Tibial nerve (tissue), 4 donors: ENCODE measurements around the gene STYXL1. TPM values are rescaled to one million over a fixed set of nuclear protein-coding genes. Genes with fewer than 3 reads are reported as not detected.

Source experiments
- DNase-seq, 2 donors: peaks; one replicate each; pipeline ENCODE4 v3.0.0-alpha.2; 2019; ENCODE audit warnings: low spot score in 2 of 2
- H3K27ac ChIP-seq, 4 donors: fragments of 200-600 bp; sonication (generic) in 3 of 4; one replicate each; pipeline ENCODE4 v1.5.1; 2017 to 2019; ENCODE audit warnings: mild to moderate bottlenecking in 1 of 4
- H3K27me3 ChIP-seq, 2 donors: fragments of 200-600 bp; sonication (generic) in 1 of 2; one replicate each; pipeline versions ENCODE4 v1.5.1 to v1.6.0; 2017 to 2019
- H3K36me3 ChIP-seq, 3 donors: fragments of 200-600 bp; sonication (generic); one replicate each; pipeline ENCODE4 v1.5.1; 2018 to 2019
- H3K4me1 ChIP-seq, 4 donors: fragments of 200-600 bp; sonication (generic) in 3 of 4; one replicate each; pipeline ENCODE4 v1.5.1; 2017 to 2019
- H3K4me3 ChIP-seq, 4 donors: fragments of 200-600 bp; sonication (generic) in 3 of 4; one replicate each; pipeline ENCODE4 v1.5.1; 2017 to 2019; ENCODE audit warnings: mild to moderate bottlenecking in 1 of 4, moderate library complexity in 1 of 4
- H3K9me3 ChIP-seq, 4 donors: fragments of 200-600 bp; sonication (generic) in 3 of 4; one replicate each; pipeline ENCODE4 v1.5.1; 2017 to 2019
- CTCF ChIP-seq, 5 experiments: fragments of 200-600 bp in 3 of 5; fragments of 450-650 bp in 2 of 5; sonication (generic) in 3 of 5; IDR thresholded peaks; one replicate each; pipeline ENCODE4 v1.5.1; 2016 to 2019; ENCODE audit warnings: antibody characterized with exemption in 5 of 5, mild to moderate bottlenecking in 3 of 5, moderate library complexity in 2 of 5
- EP300 ChIP-seq, 2 donors: sonication (generic); formaldehyde crosslinking; IDR thresholded peaks; one replicate each; pipeline ENCODE4 v1.6.1; 2017; ENCODE audit warnings: antibody characterized with exemption in 2 of 2, mild to moderate bottlenecking in 1 of 2
- POLR2A ChIP-seq, 2 donors: fragments of 450-650 bp; IDR thresholded peaks; one replicate each; pipeline ENCODE4 v1.6.1; 2017; ENCODE audit warnings: antibody characterized with exemption in 2 of 2, mild to moderate bottlenecking in 2 of 2, moderate library complexity in 2 of 2
- WGBS, 2 donors: methylation state at CpG; one replicate each; pipeline ENCODE4 v1.1.5; 2018; 5-methylcytosine and 5-hydroxymethylcytosine counted together
- total RNA-seq, 4 donors: library from RNA; depleted of rRNA; stranded (reverse); fragments of >200 nt; gene quantifications; one replicate each; pipeline ENCODE4 v1.1.0, GENCODE V29; 2016

Gene STYXL1
- total RNA-seq, 4 donors from 2014 or later: 9.9 to 45.7 (median 29.0) TPM

DNA sequence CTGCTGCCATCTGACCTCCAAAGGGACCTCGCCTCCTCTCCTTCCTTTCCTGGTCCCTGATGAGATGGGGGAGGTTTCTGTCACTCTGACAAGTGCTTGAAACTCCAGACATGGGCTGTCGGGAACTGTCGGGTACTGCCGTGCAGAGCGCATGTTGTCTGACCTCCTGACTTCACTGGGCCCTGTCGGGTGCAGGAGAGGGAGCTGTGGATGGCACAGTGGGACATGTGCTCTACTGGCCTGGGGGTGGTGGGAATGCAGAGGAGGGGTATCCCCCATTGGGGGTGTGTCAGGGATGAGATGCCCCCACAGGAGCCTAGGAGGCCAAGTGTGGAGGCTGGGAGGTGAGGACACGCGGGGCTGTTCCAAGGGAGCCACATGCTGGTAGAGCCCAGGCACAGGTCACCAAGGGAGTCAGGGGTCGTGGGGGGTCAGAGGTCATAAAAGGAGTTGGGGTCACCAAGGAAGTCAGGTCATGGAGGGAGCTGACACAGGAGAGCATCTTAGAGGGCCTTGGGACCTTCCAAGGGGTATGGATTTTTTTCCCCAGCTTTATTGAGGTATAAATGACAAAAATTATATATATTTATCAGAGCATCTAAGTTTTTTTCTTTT lies 84.3 kb downstream of the STYXL1 start:
- Histone ChIP-seq H3K27me3 (no peaks in the 10 kb centered on the region), H3K4me3 (no peak overlapping the region), H3K36me3 (peaks cover 0 to 31% (median 0%) of the 10 kb centered on the region in 3 donors), H3K27ac (peak overlapping the region; percentile 64 to 92 (median 77)), H3K4me1 (peaks cover 3 to 63% (median 38%) of the 10 kb centered on the region in 4 donors), H3K9me3 (no peaks in the 10 kb centered on the region)
- DNase-seq: no peak
- no peak for TF ChIP-seq EP300 (IDR thresholded peaks at IDR 0.05)
- no peak for TF ChIP-seq CTCF (IDR thresholded peaks at IDR 0.05)
- TF ChIP-seq POLR2A (IDR thresholded peaks at IDR 0.05): no peak
- 55 to 56% methylated on average over 9 of the region's 9 CpGs for WGBS, 2 donors

GRCh38 chr7:75962607-75963380 lies 85.0 kb downstream of the STYXL1 start:
- no peak overlapping the region for H3K4me3 ChIP-seq
- peaks cover 3 to 56% (median 35%) of the 10 kb centered on the region in 4 donors for H3K4me1 ChIP-seq
- peaks cover 0 to 32% (median 0%) of the 10 kb centered on the region in 3 donors for H3K36me3 ChIP-seq
- H3K27me3 ChIP-seq: no peaks in the 10 kb centered on the region
- DNase-seq: no peak
- H3K27ac ChIP-seq: peak overlapping the region; percentile 35 to 92 (median 74)
- WGBS, 2 donors: 21 to 28% methylated on average over 18 of the region's 18 CpGs
- TF ChIP-seq EP300 (IDR thresholded peaks at IDR 0.05): peak in 1 of 2 donors; percentile 78
- no peak for TF ChIP-seq CTCF (IDR thresholded peaks at IDR 0.05)
- no peak for TF ChIP-seq POLR2A (IDR thresholded peaks at IDR 0.05)
- no peaks in the 10 kb centered on the region for H3K9me3 ChIP-seq

GRCh38 chr7:75961218-75961617 lies 86.6 kb downstream of the STYXL1 start:
- 92 to 93% methylated on average over 7 of the region's 7 CpGs for WGBS, 2 donors
- TF ChIP-seq EP300 (IDR thresholded peaks at IDR 0.05): no peak
- TF ChIP-seq CTCF (IDR thresholded peaks at IDR 0.05): no peak
- no peak for TF ChIP-seq POLR2A (IDR thresholded peaks at IDR 0.05)
- DNase-seq: no peak
- H3K4me1 ChIP-seq: peaks cover 3 to 41% (median 23%) of the 10 kb centered on the region in 4 donors
- peaks cover 0 to 48% (median 0%) of the 10 kb centered on the region in 3 donors for H3K36me3 ChIP-seq
- no peaks in the 10 kb centered on the region for H3K9me3 ChIP-seq
- H3K4me3 ChIP-seq: no peak overlapping the region
- H3K27me3 ChIP-seq: no peaks in the 10 kb centered on the region
- H3K27ac ChIP-seq: no peak overlapping the region

DNA sequence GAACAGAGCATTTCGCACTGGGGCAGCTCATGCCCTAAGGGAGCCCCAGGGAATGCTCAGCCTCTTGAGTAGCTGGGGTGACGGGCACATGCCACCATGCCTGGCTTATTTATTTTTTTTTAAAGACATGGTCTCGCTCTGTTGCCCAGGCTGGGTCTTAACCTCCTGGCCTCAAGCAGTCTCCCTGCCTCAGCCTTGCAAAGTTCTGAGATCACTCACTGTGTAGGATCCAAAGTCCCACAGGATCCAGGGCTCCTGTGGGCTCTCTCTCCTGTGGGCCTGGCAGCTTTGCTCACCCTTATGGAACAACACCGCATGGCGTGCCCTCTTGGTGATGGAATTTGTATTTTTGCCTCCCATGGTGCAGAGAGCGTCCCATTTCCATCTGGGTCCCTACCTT lies 87.4 kb downstream of the STYXL1 start:
- H3K27me3 ChIP-seq: no peaks in the 10 kb centered on the region
- H3K36me3 ChIP-seq: peaks cover 3 to 53% (median 5%) of the 10 kb centered on the region in 3 donors
- no peak for DNase-seq
- TF ChIP-seq EP300 (IDR thresholded peaks at IDR 0.05) (no peak), POLR2A (IDR thresholded peaks at IDR 0.05) (no peak), CTCF (IDR thresholded peaks at IDR 0.05) (no peak)
- no peak overlapping the region for H3K4me3 ChIP-seq
- no peak overlapping the region for H3K27ac ChIP-seq
- H3K9me3 ChIP-seq: no peaks in the 10 kb centered on the region
- H3K4me1 ChIP-seq: peaks cover 3 to 33% (median 16%) of the 10 kb centered on the region in 4 donors
- WGBS, 2 donors: 99 to 100% methylated on average over 6 of the region's 6 CpGs
